Measurements from ENCODE around the gene MANSC4. TPM values are rescaled to one million over a fixed set of nuclear protein-coding genes. Genes with fewer than 3 reads are reported as not detected.

The MANSC4 gene
- total and polyA plus RNA-seq, 9 of the 15 experiments (the other 6 are each of a cell fraction or from before 2014, with no cell fraction given): not detected

- TF ChIP-seq HEY1 (CRISPR knock-in tag; IDR thresholded peaks at IDR 0.05; ENCODE audit: borderline replicate concordance) (no peak), EWSR1 (IDR thresholded peaks at IDR 0.05; ENCODE audit: borderline replicate concordance, low read depth, partially characterized antibody) (no peak), PCBP1 (IDR thresholded peaks at IDR 0.05; ENCODE audit: low read depth, low read length, poor library complexity, severe bottlenecking) (peak; percentile 12), ZNF12 (CRISPR knock-in tag; IDR thresholded peaks at IDR 0.05) (peak; percentile 60; the same call in 1 of the 2 replicates), BHLHE40 (IDR thresholded peaks at IDR 0.05; ENCODE audit: low read length) (no peak), ETV1 (tag; conservative IDR thresholded peaks at IDR 0.05; ENCODE audit: low read depth) (no peak), ARID2 (IDR thresholded peaks at IDR 0.05) (no peak), ZNF57 (CRISPR knock-in tag; IDR thresholded peaks at IDR 0.05) (no peak), DPF2 (IDR thresholded peaks at IDR 0.05) (no peak), RBBP5 (IDR thresholded peaks at IDR 0.05; ENCODE audit: borderline replicate concordance, insufficient read depth, low read length, poor library complexity, severe bottlenecking) (peak; percentile 84), TRIM24 (IDR thresholded peaks at IDR 0.05) (no peak), PREB (CRISPR knock-in tag; IDR thresholded peaks at IDR 0.05) (no peak), EP400 (IDR thresholded peaks at IDR 0.05) (peak; percentile 41; the same call in 1 of the 2 replicates), MECOM (CRISPR knock-in tag; IDR thresholded peaks at IDR 0.05) (no peak), TFAM (CRISPR knock-in tag; conservative IDR thresholded peaks at IDR 0.05) (no peak), SETDB1 (IDR thresholded peaks at IDR 0.05; ENCODE audit: low read length) (no peak), USF1 (CRISPR knock-in tag; IDR thresholded peaks at IDR 0.05) (no peak), GATA2 (CRISPR knock-in tag; IDR thresholded peaks at IDR 0.05) (0 out of 2 replicates have a peak, but pooled peaks have one; percentile 23), GTF2F1 (IDR thresholded peaks at IDR 0.05; ENCODE audit: low read depth, low read length) (no peak)
- TF ChIP-seq, protein P1, sequence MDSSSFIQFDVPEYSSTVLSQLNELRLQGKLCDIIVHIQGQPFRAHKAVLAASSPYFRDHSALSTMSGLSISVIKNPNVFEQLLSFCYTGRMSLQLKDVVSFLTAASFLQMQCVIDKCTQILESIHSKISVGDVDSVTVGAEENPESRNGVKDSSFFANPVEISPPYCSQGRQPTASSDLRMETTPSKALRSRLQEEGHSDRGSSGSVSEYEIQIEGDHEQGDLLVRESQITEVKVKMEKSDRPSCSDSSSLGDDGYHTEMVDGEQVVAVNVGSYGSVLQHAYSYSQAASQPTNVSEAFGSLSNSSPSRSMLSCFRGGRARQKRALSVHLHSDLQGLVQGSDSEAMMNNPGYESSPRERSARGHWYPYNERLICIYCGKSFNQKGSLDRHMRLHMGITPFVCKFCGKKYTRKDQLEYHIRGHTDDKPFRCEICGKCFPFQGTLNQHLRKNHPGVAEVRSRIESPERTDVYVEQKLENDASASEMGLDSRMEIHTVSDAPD (CRISPR knock-in tag; IDR thresholded peaks at IDR 0.05): no peak
- TF ChIP-seq, protein P2, sequence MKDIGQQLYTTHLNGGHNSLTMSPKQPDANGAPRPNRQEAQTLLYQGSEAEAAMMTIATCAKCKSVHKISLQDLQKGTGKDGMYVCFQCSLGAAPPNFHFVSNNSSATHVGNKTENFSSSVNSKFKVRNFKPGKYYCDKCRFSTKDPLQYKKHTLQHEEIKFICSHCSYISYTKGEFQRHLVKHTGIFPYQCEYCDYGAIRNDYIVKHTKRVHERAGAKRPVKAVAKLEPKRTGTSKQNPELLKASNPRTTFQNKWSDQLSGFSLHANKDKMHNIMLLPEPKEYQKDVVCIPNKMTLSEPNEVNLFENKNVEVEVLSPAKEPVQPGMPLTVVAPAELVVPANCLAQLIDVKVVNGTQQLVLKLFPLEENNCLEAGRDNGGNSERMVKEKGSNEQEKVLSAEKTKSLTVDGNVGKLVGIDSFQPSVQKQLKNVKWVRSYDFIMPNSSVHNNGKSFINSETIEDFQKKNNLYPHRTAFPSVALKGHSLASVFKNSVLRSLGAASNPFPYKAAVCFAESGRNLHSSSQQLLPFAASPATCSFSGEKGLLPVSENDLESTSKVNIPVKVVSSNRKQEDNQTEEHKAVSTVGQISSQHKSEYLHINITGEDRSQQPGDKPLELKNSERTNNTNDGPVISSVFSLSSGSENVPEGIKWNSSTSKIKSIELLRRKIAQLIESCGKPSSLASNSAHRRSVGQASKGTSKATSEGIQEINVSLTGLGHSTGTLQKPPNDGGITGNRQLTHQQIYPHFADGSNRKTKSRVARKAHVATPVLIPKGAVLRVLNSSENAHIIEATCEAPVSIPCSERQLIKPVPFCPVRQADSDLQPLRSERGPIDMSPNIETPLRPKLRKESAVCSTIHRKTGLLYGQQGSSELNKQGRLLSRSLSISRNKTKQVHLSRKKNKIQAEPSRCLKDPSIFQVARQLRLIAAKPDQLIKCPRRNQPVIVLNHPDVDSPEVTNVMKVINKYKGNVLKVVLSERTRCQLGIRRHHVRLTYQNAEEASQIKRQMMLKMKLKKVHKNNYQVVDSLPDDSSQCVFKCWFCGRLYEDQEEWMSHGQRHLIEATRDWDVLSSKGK (CRISPR knock-in tag; IDR thresholded peaks at IDR 0.05): no peak
Observed at GRCh38 chr12:27779920-27780611, at the start of gene MANSC4, which contains the start of gene KLHL42 (continued).

Data from K562 (cell line).